HCT116 (cell line): ENCODE results near the gene CECR2. TPM values are rescaled to one million over a fixed set of nuclear protein-coding genes. Genes with fewer than 3 reads are reported as not detected.

ENCODE experiments used
- ATAC-seq: fragments of 200-7000 bp; cut with Tn5 transposase; 2 replicates; pipeline ENCODE4 v1.9.1; 2020; ENCODE audit warnings: mild to moderate bottlenecking, moderate library complexity
- BruUV-seq: library from RNA; stranded (reverse); fragments of 400-500 nt; replicated peaks from 2 replicates; lab custom pipeline; 2021; lab: Mats Ljungman, UMichigan
- CTCF ChIA-PET: fragments of 300-600 bp; sonication (Branson Sonifier 250); formaldehyde crosslinking; loops from one replicate; lab custom pipeline; 2021; ENCODE audit warnings: antibody characterized with exemption; lab: Charles Lee
- POLR2A ChIA-PET: fragments of 300-600, 350-600 bp; sonication (Branson Sonifier 250); formaldehyde crosslinking; loops from one replicate; lab custom pipeline; 2021; ENCODE audit warnings: antibody characterized with exemption; lab: Charles Lee
- RAD21 ChIA-PET, 2 experiments: fragments of 300-600 bp; sonication (Branson Sonifier 250); formaldehyde crosslinking; loops; one replicate each; lab custom pipeline; 2023; ENCODE audit warnings: low total read pairs in 2 of 2; ENCODE audit not compliant: uncharacterized antibody in 2 of 2, unreplicated experiment in 2 of 2, low non-redundant PET in 1 of 2; lab: Charles Lee
- DNase-seq: peaks from one replicate; pipeline ENCODE4 v3.0.0-alpha.2; 2010; ENCODE audit warnings: low read depth, low spot score
- H2AFZ ChIP-seq: fragments of 200-600 bp; shearing (Covaris generic), sonication (generic); 2 replicates; pipeline ENCODE4 v1.6.1; 2017; ENCODE audit warnings: low read depth, mixed run types, mixed read lengths, antibody characterized with exemption, low read length; ENCODE audit not compliant: poor library complexity, severe bottlenecking
- H3K27ac ChIP-seq: 2 replicates; pipeline ENCODE4 v1.5.1; 2012; ENCODE audit warnings: low read depth, low read length
- H3K27me3 ChIP-seq: fragments of 200-600 bp; sonication (generic); 2 replicates; pipeline ENCODE4 v1.6.1; 2016; ENCODE audit warnings: mixed run types, low read length, mixed read lengths; ENCODE audit not compliant: insufficient read depth
- H3K36me3 ChIP-seq, 2 experiments: fragments of 200-500 bp in 1 of 2; fragments of 200-600 bp in 1 of 2; sonication (Bioruptor generic) in 1 of 2; sonication (generic) in 1 of 2; 2 replicates each; pipeline versions ENCODE4 v1.5.1 to v1.6.1; 2014 to 2016; ENCODE audit warnings: low read length in 2 of 2, inconsistent platforms in 1 of 2, mixed read lengths in 1 of 2, mixed run types in 1 of 2; ENCODE audit not compliant: insufficient read depth in 2 of 2, control insufficient read depth in 1 of 2
- H3K4me1 ChIP-seq, 2 experiments: fragments of 200-600 bp in 1 of 2; sonication (generic) in 1 of 2; 2 replicates each; pipeline versions ENCODE4 v1.5.1 to v1.6.1; 2012 to 2017; ENCODE audit warnings: low read length in 2 of 2, inconsistent platforms in 1 of 2, mild to moderate bottlenecking in 1 of 2, mixed read lengths in 1 of 2, mixed run types in 1 of 2, moderate library complexity in 1 of 2; ENCODE audit not compliant: insufficient read depth in 2 of 2, control insufficient read depth in 1 of 2
- H3K4me2 ChIP-seq: fragments of 200-600 bp; sonication (generic); 2 replicates; pipeline ENCODE4 v1.6.1; 2017; ENCODE audit warnings: mixed run types, low read length, mixed read lengths
- H3K4me3 ChIP-seq, 2 experiments: fragments of 200-600 bp in 1 of 2; sonication (generic) in 1 of 2; replicated peaks in 1 of 2; 2 replicates each; pipeline ENCODE4 v1.5.1; 2011 to 2016; ENCODE audit warnings: low read length in 2 of 2, control low read depth in 1 of 2, low read depth in 1 of 2, mild to moderate bottlenecking in 1 of 2, mixed read lengths in 1 of 2, mixed run types in 1 of 2
- H3K79me2 ChIP-seq: fragments of 200-600 bp; sonication (generic); 2 replicates; pipeline ENCODE4 v1.6.1; 2017; ENCODE audit warnings: mild to moderate bottlenecking, mixed run types, low read length, moderate library complexity, mixed read lengths; ENCODE audit not compliant: insufficient read depth
- H3K9ac ChIP-seq: fragments of 200-600 bp; sonication (generic); 2 replicates; pipeline ENCODE4 v1.6.1; 2016; ENCODE audit warnings: low read length, mixed read lengths
- H3K9me2 ChIP-seq: fragments of 200-600 bp; sonication (generic), shearing (Covaris generic); 2 replicates; pipeline ENCODE4 v1.6.1; 2017; ENCODE audit warnings: mixed run types, mild to moderate bottlenecking, moderate library complexity; ENCODE audit not compliant: insufficient read depth
- H3K9me3 ChIP-seq, 2 experiments: fragments of 200-500 bp in 1 of 2; fragments of 200-600 bp in 1 of 2; sonication (Bioruptor generic) in 1 of 2; sonication (generic) in 1 of 2; 2 replicates each; pipeline ENCODE4 v1.6.1; 2014 to 2017; ENCODE audit warnings: low read length in 2 of 2, mixed read lengths in 2 of 2, inconsistent platforms in 1 of 2, low read depth in 1 of 2, mild to moderate bottlenecking in 1 of 2, mixed run types in 1 of 2, moderate library complexity in 1 of 2; ENCODE audit not compliant: control insufficient read depth in 1 of 2, insufficient read depth in 1 of 2
- H4K20me1 ChIP-seq: fragments of 200-600 bp; sonication (generic), shearing (Covaris generic); 2 replicates; pipeline ENCODE4 v1.6.1; 2017; ENCODE audit warnings: mixed run types, mild to moderate bottlenecking, moderate library complexity; ENCODE audit not compliant: insufficient read depth
- EGR1 ChIP-seq: IDR thresholded peaks from 2 replicates; pipeline ENCODE4 v1.6.1; 2012; ENCODE audit warnings: low read depth
- ELF1 ChIP-seq: IDR thresholded peaks from 2 replicates; pipeline ENCODE4 v1.6.1; 2012; ENCODE audit warnings: low read depth, borderline replicate concordance
- EZH2phosphoT487 ChIP-seq: fragments of 200-600 bp; IDR thresholded peaks from 2 replicates; pipeline ENCODE4 v1.6.1; 2018; ENCODE audit warnings: antibody characterized with exemption, borderline replicate concordance
- JUND ChIP-seq: IDR thresholded peaks from 2 replicates; pipeline ENCODE4 v1.6.1; 2012
- POLR2A ChIP-seq: IDR thresholded peaks from 2 replicates; pipeline ENCODE4 v1.7.0; 2011; ENCODE audit warnings: borderline replicate concordance; ENCODE audit not compliant: insufficient read depth, insufficient read length; ENCODE audit errors: extremely low read depth
- POLR2AphosphoS5 ChIP-seq: IDR thresholded peaks from 2 replicates; pipeline ENCODE4 v1.6.1; 2011; ENCODE audit warnings: mild to moderate bottlenecking, low read depth, low read length, moderate library complexity
- REST ChIP-seq: IDR thresholded peaks from 2 replicates; pipeline ENCODE4 v1.6.1; 2012; ENCODE audit warnings: low read depth
- SIN3A ChIP-seq: IDR thresholded peaks from 2 replicates; pipeline ENCODE4 v1.6.1; 2012; ENCODE audit warnings: low read depth
- TCF7L2 ChIP-seq: IDR thresholded peaks from 2 replicates; pipeline ENCODE4 v1.7.0; 2011; ENCODE audit warnings: borderline replicate concordance, inconsistent platforms; ENCODE audit not compliant: insufficient read depth, insufficient read length; ENCODE audit errors: extremely low read depth
- ZFX ChIP-seq: fragments of 450-650 bp; IDR thresholded peaks from 2 replicates; pipeline ENCODE4 v1.6.1; 2017
- ZNF274 ChIP-seq: fragments of 200-500 bp; sonication (Bioruptor generic); IDR thresholded peaks from 2 replicates; pipeline ENCODE4 v1.6.1; 2014; ENCODE audit warnings: mild to moderate bottlenecking, low read depth, low read length, inconsistent platforms
- intact Hi-C: fragments of 100-400 bp; cut with micrococcal nuclease; formaldehyde crosslinking; loops from 2 replicates; pipeline ENCODE4 v1.10.0; 2022
- total RNA-seq: library from RNA; stranded (reverse); gene quantifications from one replicate; pipeline ENCODE4 v1.2.1, GENCODE V29; 2021; ENCODE audit not compliant: unreplicated experiment

The CECR2 gene
- total RNA-seq, 1 experiment from 2014 or later: 6.0 TPM

- Histone ChIP-seq H3K36me3 (no peaks in the 10 kb centered on the region), H3K9me2 (no peaks in the 10 kb centered on the region), H3K4me1 (no peaks in the 10 kb centered on the region), H3K4me3 (no peak overlapping the region), H3K9me3 (no peaks in the 10 kb centered on the region), H3K4me2 (no peak overlapping the region), H3K27ac (no peak overlapping the region), H3K9ac (no peak overlapping the region), H3K27me3 (no peaks in the 10 kb centered on the region), H2AFZ (no peak overlapping the region), H3K79me2 (no peaks in the 10 kb centered on the region), H4K20me1 (no peaks in the 10 kb centered on the region)
- DNase-seq: no peak
- no peak for TF ChIP-seq POLR2A
- TF ChIP-seq EZH2phosphoT487: no peak
- TF ChIP-seq JUND: no peak
- TF ChIP-seq ZNF274: no peak
- TF ChIP-seq ELF1: no peak
- TF ChIP-seq EGR1: no peak
- TF ChIP-seq POLR2AphosphoS5: no peak
- no peak for TF ChIP-seq SIN3A
- TF ChIP-seq ZFX: no peak
- no peak for TF ChIP-seq REST
- no peak for TF ChIP-seq TCF7L2
- ATAC-seq: no peak
- POLR2A ChIA-PET: no interaction called here
- no TSS peak for BruUV-seq
- intact Hi-C loops: no loop called here
- RAD21 ChIA-PET: no interaction called here
- CTCF ChIA-PET: no interaction called here
These were observed 31.6 kb upstream of the CECR2 start for GRCh38 chr22:17337639-17338038.
